ENCODE data around the gene SLC35G1. TPM values are rescaled to one million over a fixed set of nuclear protein-coding genes. Genes with fewer than 3 reads are reported as not detected.

The SLC35G1 gene
- total RNA-seq, 1 experiment from 2014 or later: 6.9 TPM

- no peak overlapping the region for H3K9ac ChIP-seq (ENCODE audit: low read length)
- no peaks in the 10 kb centered on the region for H3K79me2 ChIP-seq (ENCODE audit: low read length)
- no peaks in the 10 kb centered on the region for H3F3A ChIP-seq (ENCODE audit: low read length, unreplicated experiment)
- H3K27me3 ChIP-seq (ENCODE audit: low read length): no peaks in the 10 kb centered on the region
- ATAC-seq: no peak
- POLR2A ChIA-PET (ENCODE audit: unreplicated experiment): no interaction called here
- H3K4me2 ChIP-seq (ENCODE audit: low read length): no peak overlapping the region
- no peaks in the 10 kb centered on the region for H3K9me2 ChIP-seq (replicated peaks; ENCODE audit: low read length)
- intact Hi-C loops (cut with micrococcal nuclease): no loop called here
- CTCF ChIA-PET: no interaction called here
- no peak overlapping the region for H2AFZ ChIP-seq (ENCODE audit: low read length)
- no peak overlapping the region for H3K4me3 ChIP-seq (ENCODE audit: low read length)
- no TSS peak for BruUV-seq (replicated peaks)
- H3K36me3 ChIP-seq (ENCODE audit: low read depth, low read length): no peaks in the 10 kb centered on the region
- TF ChIP-seq EZH2phosphoT487 (IDR thresholded peaks at IDR 0.05; ENCODE audit: borderline replicate concordance, low read length) (no peak), EZH2 (IDR thresholded peaks at IDR 0.05; ENCODE audit: low read length, unreplicated experiment) (no peak), CTCF (conservative IDR thresholded peaks at IDR 0.05; ENCODE audit: low read depth, low read length) (no peak)
- no peaks in the 10 kb centered on the region for H3K4me1 ChIP-seq (ENCODE audit: insufficient read depth, low read length)
- no peaks in the 10 kb centered on the region for H4K20me1 ChIP-seq (ENCODE audit: low read length)
- H3K9me3 ChIP-seq (ENCODE audit: low read length): no peaks in the 10 kb centered on the region
- no peak overlapping the region for H3K27ac ChIP-seq (ENCODE audit: low read length)
- DNase-seq: no peak
Observed at GRCh38 chr10:93907059-93907458, 13.3 kb downstream of the SLC35G1 start.

GRCh38 chr10:93911866-93912265 lies 18.1 kb downstream of the SLC35G1 start:
- POLR2A ChIA-PET (ENCODE audit: unreplicated experiment): no interaction called here
- CTCF ChIA-PET: no interaction called here

More at GRCh38 chr10:93911866-93912265, 18.1 kb downstream of the SLC35G1 start:
- Histone ChIP-seq H3F3A (ENCODE audit: low read length, unreplicated experiment) (no peaks in the 10 kb centered on the region), H3K9me3 (ENCODE audit: low read length) (no peaks in the 10 kb centered on the region), H3K9me2 (replicated peaks; ENCODE audit: low read length) (no peaks in the 10 kb centered on the region), H3K36me3 (ENCODE audit: low read depth, low read length) (no peaks in the 10 kb centered on the region), H3K27ac (ENCODE audit: low read length) (no peak overlapping the region), H3K4me3 (ENCODE audit: low read length) (no peak overlapping the region), H3K4me2 (ENCODE audit: low read length) (no peak overlapping the region), H3K27me3 (ENCODE audit: low read length) (no peaks in the 10 kb centered on the region), H4K20me1 (ENCODE audit: low read length) (no peaks in the 10 kb centered on the region), H3K79me2 (ENCODE audit: low read length) (no peaks in the 10 kb centered on the region), H3K9ac (ENCODE audit: low read length) (no peak overlapping the region), H3K4me1 (ENCODE audit: insufficient read depth, low read length) (no peaks in the 10 kb centered on the region), H2AFZ (ENCODE audit: low read length) (no peak overlapping the region)
- TF ChIP-seq EZH2phosphoT487 (IDR thresholded peaks at IDR 0.05; ENCODE audit: borderline replicate concordance, low read length) (no peak), EZH2 (IDR thresholded peaks at IDR 0.05; ENCODE audit: low read length, unreplicated experiment) (no peak), CTCF (conservative IDR thresholded peaks at IDR 0.05; ENCODE audit: low read depth, low read length) (no peak)
- intact Hi-C loops (cut with micrococcal nuclease): loop anchor here (2.0 to 10.0 kb wide), 2 partner anchors 165 to 313 kb away; no protein-coding TSS in a partner anchor
- no peak for DNase-seq
- ATAC-seq: no peak
- no TSS peak for BruUV-seq (replicated peaks)
